Activated CD8-positive, alpha-beta memory T cell treated with anti-CD3 and anti-CD28 coated beads, Interleukin-2, amount 50 U/mL, for 24 hours (primary cell): Measurements from ENCODE around the gene XPNPEP3.

Experiments
- DNase-seq: peaks from one replicate; pipeline ENCODE4 v3.0.0-alpha.2; 2020; ENCODE audit errors: extremely low read depth

The XPNPEP3 gene

DNA sequence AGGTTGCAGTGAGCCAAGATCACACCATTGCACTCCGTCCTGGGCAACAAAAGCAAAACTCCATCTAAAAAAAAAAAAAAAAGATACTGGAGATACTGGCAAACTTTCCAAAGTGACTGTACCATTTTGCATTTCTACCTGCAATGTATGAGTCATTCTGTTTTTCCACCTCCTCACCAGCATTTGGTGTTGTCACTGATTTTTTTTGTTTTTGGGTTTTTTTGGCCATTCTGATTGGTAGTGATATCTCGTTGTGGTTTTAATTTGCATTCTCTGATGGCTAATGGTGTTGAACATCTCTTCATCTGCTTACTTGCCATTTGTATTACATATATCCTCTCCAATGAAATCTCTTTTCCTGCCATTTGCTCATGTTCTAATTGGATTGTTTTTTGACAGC is 82.3 kb downstream of the XPNPEP3 start:
- DNase-seq: no peak

DNA sequence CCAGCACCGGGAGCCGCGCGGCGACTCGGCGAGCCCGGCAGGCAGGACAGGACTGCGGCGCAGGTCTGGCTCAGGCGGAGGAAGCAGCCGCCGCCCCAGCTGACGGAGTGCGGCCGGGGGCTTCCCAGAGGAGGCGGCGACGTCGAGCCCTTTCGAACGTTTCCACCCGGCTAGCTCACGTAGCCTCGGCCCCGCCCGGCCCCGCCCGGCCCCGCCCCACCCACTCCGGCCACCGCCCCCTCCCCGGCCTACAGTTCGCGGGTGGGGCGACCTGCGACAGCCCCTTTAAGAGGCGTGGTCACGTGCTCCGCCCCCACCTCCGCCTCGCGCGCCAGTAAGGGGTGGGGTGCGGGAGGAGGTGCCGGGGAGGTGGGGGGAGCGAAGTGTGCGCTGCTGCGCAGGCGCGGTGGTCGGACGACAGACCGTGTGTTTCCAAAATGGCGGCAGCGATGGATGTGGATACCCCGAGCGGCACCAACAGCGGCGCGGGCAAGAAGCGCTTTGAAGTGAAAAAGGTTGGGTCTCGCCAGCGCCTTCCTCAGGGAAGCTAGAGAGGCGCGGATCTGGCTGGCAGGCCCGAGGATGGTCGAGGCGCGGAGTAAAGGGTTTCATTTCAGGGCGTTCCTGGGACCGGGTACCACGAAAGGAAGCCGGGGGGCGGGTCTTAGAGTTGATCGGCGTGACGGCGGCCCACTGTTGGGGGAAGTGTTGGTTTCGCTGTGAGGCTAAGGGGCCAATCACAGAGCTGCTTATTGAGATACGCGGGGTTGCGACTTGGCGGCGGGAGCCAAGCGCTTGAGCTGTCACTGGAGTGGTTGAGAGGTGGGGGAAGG is 94.2 kb downstream of the XPNPEP3 start, which contains the start of gene RBX1:
Gene RBX1 (plus strand): TSS at position 417 of the 833 bp plus-strand sequence. CDS start 21 bp downstream, at position 438.
- peak; percentile 98 for DNase-seq

DNA sequence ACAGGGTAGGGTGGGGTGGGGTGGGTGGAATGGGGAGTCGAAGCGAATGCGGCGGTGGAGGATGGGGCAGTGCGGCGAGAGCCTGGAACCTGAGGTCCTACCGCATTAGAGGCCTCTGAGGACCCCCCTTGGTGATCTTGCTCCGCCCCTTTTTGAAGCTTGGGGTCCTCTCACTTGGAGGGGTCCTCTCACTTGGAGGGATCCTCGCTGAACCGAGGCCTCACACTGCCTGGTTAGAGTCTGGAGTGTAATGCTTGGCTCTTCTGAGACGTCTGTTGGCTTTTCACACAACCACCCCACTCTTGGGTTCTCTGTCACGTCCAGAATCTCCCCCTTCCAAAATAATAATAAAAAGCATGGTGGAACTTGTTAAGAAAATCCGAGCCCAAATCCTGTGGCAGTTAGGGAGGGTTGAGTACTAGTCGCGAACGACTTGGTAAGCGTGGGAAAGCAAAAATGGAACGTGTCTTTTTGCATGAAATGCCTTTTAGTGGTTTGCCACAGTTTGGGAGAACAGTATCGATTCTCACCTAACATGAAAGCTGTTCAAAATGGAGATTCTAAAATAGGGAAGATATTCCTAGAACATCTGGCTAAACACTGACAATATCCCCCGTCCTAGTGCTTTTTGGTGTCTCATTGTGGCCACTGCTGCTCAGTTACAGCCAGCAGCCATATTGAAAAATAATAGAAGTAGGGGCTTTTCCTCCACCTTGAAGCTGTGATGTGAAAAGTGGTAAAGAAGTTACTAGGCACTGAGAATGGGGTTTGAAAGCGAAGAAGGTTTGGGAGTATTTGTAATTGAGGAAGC is 95.1 kb downstream of the XPNPEP3 start:
- DNase-seq: no peak

DNA sequence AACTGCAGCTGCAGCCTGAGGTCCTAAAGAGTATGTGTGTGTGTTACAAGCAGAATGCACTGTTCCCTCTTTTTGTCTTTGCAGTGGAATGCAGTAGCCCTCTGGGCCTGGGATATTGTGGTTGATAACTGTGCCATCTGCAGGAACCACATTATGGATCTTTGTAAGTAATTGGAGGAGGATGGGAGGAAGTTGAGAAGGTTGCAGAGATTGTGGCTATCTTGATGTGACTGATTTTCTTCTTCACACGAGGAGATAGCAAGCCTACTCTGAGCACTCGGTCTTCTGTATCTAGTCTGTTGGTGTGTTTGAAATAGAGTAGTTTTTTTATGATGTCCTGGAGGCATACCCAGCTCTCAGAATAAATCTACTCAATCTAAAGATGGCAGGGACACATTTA is 96.5 kb downstream of the XPNPEP3 start:
- DNase-seq: no peak

DNA sequence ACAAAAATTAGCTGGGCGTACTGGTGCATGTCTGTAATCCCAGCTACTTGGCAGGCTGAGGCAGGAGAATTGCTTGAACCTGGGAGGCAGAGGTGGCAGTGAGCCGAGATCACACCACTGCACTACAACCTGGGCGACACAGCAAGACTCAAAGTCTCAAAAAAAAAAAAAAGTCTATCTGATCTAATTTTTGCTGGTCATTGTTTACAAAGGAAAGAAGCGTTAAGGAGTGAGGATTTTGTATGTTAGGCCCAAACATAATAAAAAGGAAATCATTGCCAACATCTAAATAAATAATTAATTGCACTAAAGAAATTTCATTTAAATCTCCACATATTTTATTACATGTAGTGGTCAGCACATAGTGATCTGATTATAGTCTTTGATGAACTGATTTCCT is 97.2 kb downstream of the XPNPEP3 start:
- DNase-seq: no peak

DNA sequence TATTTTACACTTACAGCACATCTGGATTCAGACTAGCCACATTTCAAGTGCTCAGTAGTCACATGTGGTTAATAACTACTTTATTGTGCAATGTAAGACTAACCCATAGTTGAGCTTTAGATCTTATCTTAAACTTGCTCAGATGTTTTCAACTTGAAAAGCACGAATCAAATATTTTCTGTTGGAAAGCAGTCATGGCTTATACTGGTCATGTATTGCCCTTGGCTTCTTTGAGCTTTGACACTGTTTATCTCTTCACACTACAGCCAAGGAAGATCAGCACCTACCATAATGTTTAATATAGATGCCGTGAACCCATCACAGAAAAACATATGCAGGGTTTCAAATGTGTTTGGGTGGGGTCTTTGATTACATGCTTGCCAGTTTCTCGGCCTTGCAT is 98.6 kb downstream of the XPNPEP3 start:
- no peak for DNase-seq

DNA sequence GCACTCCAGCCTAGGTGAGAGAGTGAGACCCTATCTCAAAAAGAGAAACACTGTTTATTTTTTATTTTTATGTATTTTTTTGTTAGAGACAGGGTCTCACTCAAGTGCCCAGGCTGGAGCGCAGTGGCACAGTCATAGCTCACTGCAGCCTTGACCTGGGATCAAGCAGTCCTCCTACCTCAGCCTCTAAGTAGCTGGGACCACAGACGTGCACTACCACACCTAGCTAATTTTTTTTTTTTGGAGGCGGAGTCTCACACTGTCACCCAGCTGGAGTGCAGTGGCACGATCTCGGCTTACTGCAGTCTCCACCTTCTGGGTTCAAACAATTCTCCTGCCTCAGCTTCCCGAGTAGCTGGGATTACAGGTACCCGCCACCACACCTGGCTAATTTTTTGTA is 100.7 kb downstream of the XPNPEP3 start:
- DNase-seq: no peak

DNA sequence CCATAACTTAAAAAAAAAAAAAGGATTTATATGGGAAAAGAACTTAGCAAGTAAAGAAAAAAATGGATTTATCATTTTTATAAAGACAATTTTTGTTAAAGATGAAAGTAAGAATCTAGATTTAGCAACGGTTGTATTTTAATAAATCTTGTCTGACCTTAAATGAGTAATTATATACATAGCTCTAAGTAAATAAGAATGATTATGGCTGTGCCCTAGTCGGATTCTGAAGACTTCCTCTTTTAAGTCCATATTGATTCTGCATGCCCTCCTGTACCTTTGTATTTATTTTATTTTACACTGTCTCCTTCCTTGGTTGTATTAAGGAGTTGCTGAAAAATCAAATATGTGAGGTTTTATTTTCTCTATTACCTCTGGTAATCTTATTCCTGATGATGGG is 101.4 kb downstream of the XPNPEP3 start:
- no peak for DNase-seq

DNA sequence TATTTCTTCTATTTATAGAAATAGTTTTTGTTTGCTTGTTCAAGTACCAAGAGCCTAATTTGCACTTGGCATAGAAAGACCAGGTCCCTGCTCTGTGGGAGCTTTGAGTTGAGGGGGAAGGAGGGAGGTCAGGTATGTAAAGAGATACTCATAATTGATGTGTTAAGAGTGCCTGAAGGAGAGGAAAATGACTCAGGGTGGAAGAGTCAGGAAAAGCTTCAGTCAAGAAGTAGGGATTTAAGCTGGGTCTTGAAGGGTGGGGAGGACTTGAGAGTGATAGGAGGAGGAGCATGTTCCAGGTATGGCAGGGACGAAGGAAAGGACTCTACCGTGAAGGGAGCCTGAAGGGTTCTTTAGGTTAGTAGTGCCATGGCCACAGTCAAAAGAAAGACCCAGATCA is 103.2 kb downstream of the XPNPEP3 start:
- DNase-seq: no peak

DNA sequence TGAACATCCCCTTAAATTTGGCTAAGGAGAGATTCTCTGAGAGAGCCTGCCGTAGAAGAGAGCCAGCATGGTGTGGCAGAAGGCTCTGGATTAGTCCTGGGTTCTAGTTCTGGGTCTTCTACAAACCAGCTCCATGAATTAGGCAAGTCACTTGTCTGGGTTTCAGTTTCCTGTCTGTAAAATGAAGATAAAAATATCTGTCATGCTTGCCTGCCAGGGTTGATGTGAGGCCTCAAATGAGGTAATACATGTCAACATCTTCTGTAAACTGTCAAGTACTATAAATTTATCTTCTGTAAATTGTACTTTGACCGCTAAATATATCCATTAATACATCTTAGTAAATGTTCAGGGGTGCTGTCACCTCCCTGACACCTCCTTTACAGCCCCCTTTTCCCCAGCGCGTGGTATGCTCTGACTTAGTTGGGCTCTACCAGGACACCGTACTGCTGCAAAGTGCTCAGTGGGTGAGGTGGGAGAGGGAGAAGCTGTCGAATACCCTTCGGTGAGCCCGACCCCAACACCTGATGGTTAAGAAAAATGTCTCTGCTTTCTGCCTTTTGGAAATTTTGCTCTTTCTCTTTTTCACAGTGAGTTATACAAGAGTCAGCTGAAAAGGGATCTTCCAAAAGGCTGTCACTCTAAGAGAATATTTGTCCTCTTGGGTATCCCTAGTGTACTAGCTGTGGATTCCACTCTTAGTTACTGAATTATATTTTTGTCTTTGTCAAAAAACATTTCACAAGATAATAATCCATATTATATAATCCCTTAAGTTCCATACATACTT is 109.2 kb downstream of the XPNPEP3 start:
- DNase-seq: no peak

DNA sequence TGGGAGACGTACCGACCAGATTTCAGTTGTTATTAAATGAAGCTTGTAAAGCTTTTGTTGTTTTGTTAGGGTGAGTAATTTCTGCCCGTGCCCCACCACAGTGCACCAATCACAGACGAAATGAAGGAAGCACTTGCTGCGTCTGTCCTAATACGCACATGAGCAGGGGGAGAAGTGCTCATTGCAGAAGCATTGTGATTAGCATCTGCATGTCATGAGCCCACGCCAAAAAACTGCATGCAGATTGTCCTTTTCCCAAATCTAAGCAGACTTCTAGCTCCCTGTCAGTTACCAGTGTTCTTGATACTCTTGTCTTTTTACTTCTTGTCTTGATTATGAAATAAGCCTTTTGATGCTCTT is 109.8 kb downstream of the XPNPEP3 start:
- DNase-seq: no peak

DNA sequence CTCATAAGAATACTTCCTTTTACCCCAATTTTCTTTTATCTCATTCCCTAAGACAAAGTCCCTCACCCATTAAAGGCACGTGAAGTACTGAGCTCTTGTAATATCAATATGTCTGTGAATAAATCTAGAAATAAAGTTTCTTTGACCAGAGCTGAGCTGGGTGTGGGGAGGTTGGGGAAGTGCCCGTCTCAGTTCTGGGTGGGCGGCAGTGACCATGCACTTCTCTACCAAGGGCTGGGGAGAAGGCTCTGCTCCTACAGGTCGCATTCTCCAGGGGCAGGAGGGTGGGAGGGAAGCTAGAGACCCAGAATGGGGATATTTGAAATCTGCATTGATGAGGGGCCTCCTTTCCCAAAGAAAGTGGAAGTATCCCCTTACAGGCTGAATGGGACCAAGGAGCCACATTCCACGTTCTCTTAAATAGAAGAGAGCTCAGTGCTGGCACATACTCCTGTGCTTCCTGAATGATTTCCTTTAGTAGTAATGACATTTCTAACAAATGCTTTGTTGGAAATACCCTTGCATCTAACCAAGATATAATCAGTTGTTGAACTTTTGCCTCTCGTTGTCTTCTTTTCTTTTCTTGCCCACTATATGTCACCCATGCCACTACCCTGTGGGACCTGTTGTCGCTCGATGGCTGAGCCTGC is 110.3 kb downstream of the XPNPEP3 start:
- DNase-seq: no peak

DNA sequence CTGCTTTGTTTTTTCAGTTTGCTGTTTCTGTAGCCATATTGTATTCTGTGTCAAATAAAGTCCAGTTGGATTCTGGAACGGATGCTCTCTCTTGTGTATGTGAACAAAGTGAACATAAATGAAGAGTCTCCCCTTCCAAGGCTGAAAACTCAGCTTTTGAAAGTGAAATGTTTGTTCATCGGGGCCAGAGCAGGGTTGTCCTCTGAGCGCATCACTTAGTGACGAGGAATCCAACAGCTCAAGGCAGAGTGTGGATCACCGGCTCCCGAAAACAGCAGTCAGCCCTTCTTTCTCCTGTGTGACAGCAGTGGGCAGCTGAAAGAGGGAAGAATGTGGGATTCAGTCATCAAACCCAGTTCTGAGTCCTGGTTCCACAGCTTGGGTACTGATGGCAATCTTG is 115.6 kb downstream of the XPNPEP3 start:
- no peak for DNase-seq

DNA sequence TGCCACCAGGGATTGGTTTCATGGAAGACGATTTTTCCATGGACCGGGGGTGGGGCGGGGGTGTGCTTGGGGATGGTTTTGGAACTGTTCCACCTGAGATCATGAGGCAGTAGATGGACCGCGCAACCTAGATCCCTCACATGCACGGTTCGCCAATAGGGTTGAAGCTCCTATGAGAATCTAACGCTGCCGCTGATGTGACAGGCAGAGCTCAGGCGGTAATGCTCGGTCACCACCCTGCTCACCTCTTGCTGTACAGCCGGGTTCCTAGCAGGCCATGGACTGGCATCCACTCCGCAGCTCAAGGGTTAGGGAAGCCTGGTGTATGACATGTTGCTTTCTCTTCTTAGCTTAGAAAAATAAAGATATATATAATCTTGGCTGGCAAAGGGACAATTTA is 116.2 kb downstream of the XPNPEP3 start:
- DNase-seq: no peak

DNA sequence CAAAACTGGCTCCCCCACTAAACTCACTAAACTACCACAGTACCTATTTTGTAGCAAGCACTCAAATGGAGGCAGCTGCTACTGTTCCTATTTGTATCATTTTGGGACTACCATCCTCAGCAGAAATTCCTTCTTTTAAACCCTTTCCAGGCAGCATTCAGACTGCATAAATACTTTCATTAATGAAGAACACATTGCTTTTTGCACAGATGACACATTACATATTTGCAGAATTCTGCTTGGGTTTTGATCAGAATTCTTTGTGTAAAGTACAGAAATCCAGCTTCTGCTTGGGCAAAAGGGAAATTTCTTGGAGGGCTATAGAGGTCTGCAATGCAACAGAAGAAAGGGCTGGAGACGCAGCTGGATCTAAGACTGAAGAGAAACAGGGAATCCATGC is 118.4 kb downstream of the XPNPEP3 start:
- DNase-seq: no peak

DNA sequence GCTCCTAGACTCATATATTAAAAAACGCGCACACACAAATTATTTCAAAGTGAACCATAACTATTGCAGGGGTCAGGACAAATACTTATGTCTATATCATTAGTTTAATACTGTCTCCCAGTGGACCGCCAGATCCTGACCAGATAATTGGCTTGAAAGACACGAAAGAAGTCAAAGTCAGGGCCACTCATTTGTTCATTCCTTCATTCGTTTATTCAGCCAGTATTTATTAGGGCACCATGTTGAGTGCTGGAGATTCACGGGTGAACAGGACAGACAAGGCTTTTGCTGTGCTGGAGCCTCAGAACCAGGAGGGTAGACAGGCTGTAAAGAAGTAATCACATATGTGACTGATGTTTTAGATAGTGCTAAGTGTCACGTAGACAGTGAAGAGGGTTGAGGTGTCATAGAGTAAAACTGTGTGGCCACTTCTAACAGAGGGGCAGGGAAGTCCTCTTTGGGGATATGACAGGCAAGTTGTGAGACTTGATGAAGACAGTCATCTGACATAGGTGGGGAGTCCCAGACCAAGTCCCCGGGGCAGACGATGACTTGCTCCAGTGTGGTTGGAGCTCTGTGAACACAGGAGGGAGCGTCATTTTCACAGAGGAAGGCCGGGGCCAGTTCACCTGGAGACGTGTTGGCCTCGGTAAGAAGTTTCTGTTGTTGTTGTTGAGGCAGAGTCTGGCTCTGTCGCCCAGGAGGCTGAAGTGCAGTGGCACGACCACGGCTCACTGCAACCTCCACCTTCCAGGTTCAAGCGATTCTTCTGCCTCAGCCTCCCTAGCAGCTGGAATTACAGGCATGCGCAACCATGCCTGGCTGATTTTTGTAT is 120.1 kb downstream of the XPNPEP3 start:
- DNase-seq: no peak

DNA sequence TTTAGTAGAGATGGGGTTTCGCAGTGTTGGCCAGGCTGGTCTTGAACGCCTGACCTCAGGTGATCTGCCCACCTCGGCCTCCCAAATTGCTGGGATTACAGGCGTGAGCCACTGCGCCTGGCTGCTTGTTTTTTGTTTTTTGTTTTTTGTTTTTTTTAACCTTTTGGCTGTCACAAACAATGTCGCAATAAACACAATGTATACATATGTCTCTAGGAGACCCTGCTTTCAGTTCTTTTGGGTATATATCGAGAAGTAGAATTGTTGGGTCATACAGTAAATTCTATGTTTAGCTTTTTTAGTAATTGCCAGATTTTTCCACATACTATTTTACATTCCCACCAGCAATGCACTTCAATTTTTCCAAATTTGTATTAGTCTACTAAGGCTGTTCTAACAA is 122.2 kb downstream of the XPNPEP3 start:
- no peak for DNase-seq

DNA sequence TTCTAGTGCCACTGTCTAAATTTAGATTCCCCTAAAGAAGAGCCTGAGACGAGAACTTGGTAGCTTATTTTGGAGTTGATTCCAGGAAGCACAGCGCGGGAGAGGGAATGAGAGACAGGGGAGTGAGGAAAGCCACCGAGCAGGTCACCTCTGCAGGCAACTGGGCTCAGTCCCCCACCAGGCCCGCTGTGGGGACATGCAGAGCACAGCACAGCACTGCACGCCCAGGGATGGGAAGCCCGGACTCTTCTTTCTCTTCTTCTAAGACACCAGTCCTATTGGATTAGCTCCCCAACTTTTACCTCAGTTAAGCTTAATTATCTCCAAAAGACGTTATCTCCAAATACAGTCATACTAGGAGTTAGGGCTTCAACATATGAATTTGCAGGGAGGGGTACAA is 122.9 kb downstream of the XPNPEP3 start:
- no peak for DNase-seq
